ENCODE results near the gene G6PC1.
"Not testable (repeated sequence)": the region's sequence is repeated elsewhere in the genome, so short reads cannot be mapped to it uniquely, and the experiment has no call there.

Gene G6PC1

GRCh38 chr17:42901535-42902229 lies 1.1 kb downstream of the G6PC1 start:
- no peak for DNase-seq

DNA sequence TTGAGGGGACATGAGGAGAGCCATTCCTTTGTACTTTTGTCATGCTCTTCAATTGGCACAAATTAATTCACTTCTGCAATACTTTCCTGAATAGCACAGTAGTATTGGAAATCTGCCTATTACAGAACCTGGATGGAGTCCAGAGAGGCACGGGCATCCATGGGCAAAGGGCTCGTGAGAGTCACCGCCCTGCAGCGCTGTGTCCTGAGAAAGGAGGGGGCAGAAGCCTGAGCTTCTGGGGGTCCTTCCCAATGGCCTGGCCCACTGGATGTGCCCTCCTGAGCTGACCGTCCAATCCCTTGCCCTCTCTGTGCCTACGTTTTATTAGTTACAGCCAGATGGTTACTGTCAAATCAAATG lies 3.5 kb downstream of the G6PC1 start:
- no peak for DNase-seq

GRCh38 chr17:42906772-42907446 lies 6.3 kb downstream of the G6PC1 start:
- DNase-seq: no peak

DNA sequence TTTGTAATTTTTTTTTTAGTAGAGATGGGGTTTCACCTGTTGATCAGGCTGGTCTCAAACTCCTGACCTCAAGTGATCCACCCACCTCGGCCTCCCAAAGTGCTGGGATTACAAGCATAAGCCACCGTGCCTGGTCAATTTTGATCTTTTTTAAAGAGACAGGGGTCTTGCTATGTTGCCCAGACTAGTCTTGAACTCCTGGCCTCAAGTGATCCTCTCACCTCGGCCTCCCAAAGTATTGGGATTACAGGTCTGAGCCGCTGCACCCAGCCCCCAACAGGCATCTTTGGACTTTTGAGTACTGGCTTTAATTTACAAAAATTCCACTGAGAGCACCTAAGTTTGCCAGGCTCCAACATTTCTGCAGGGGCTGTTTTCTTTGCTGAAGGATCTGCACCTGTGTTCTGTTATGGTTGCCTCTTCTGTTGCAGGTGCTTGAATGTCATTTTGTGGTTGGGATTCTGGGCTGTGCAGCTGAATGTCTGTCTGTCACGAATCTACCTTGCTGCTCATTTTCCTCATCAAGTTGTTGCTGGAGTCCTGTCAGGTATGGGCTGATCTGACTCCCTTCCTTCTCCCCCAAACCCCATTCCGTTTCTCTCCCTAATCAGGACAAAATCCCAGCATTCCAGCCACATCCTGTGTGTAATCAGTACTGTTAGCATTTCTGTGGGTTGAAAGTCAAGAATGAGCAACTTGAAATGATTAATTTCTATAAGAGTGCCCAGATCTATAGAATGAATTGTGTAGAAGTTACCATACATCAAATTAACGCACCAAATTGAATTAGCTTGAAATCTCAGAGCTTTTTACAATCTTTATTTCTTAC lies 8.5 kb downstream of the G6PC1 start:
- no peak for DNase-seq

DNA sequence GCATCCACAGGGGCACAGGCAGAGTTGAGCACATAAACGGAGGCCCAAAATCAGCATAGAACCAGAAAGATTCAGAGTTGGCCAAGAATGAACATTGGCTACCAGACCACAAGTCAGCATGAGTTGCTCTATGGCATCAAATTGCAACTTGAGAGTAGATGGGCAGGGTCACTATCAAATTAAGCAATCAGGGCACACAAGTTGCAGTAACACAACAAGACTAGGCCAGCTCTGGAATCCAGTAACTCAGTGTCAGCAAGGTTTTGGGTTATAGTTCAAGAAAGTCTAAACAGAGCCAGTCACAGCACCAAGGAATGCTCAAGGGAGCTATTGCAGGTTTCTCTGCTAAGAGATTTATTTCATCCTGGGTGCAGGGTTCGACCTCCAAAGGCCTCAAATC lies 12.9 kb downstream of the G6PC1 start:
- DNase-seq: no peak

DNA sequence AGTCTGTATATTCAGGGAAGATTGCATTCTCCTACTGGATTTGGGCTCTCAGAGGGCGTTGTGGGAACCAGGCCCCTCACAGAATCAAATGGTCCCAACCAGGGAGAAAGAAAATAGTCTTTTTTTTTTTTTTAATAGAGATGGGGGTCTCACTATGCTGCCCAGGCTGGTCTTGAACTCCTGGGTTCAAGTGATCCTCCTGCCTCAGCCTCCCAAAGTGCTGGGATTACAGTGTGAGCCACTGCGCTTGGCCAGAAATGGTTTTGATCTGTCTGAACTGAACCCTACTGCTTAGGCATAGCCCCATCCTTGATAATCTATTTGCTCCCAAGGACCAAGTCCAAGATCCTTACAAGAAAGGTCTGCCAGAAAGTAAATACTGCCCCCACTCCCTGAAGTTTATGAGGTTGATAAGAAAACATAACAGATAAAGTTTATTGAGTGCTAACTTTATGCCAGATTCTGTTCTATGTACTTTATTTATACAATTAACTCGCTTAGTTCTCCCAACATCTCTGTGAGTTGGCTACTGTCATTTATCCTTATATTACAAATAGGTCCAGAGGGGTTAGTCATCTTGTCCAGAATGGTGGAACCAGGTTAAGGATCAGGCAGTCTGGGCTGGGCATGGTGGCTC lies 13.5 kb downstream of the G6PC1 start:
- no peak for DNase-seq

DNA sequence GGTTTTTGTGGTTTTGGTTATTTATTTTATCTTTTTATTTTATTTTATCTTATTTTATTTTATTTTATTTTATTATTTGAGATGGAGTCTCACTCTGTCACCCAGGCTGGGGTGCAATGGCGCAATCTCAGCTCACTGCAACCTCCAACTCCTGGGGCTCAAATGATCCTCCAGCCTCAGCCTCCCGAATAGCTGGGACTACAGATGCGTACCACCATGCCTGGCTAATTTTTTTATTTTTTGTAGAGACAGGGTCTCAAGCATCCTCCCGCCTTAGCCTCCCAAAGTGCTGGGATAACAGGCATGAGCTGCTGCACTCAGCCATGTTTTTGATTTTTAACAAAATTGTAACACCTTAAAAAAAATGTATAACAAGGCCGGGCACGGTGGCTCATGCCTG lies 14.7 kb downstream of the G6PC1 start:
- not testable (repeated sequence) for DNase-seq

DNA sequence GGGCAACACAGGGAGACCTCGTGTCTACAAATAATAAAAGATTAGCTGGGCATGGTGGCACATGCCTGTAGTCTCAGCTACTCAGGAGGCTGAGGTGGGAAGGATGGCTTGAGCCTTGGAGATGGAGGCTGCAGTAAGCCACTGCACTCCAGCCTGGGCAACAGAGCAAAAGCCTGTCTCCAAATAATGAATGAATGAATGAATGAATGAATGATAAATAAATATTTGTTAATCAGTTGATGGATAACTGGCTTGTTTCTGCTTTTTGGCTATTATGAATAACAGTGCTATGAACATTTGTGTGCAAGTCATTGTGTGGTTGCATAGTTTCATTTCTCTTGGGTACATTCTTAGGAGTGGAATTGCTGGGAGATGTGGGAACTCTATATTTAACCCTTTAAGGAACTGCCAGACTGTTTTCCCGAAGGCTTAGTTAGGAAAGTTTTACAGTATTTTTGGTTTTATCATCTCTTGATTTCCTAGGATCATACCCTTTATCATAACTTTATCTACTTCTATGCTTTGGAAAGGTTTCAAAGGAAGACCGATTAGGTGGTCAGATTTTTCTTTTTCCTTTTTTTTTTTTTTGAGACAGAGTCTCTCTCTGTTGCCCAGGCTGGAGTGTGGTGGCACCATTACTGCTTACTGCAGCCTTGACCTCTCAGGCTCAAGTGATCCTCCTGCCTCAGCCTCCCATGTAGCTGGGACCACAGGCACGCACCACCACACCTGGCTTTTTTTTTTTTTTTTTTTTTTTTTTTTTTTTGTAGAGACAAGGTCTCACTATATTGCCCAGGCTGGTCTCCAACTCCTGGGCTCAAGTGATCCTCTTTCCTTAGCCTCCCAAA lies 16.0 kb downstream of the G6PC1 start:
- not testable (repeated sequence) for DNase-seq

GRCh38 chr17:42917236-42917603 lies 16.6 kb downstream of the G6PC1 start:
- no peak for DNase-seq

GRCh38 chr17:42918902-42919521 lies 18.4 kb downstream of the G6PC1 start:
- no peak for DNase-seq

DNA sequence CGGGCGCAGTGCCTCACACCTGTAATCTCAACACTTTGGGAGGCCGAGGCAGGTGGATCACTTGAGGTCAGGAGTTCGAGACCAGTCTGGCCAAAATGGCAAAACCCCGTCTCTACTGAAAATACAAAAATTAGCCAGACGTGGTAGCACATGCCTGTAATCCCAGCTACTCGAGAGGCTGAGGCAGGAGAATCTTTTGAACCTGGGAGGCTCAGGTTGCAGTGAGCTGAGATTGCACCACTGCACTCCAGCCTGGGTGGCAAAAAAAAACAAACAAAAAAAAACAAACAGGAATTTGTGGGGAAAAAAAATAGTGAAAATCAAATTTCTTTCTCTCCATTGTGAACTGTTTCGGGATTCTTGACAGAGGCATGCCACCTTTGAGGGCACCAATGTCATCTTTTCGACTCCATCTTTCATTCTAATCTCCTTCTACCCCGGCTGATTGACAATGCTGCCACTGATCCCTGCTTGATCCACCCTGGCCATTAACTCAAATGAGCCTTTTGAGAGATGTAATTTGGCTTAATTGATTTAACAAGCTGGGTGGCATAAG lies 19.0 kb downstream of the G6PC1 start:
- not testable (repeated sequence) for DNase-seq

DNA sequence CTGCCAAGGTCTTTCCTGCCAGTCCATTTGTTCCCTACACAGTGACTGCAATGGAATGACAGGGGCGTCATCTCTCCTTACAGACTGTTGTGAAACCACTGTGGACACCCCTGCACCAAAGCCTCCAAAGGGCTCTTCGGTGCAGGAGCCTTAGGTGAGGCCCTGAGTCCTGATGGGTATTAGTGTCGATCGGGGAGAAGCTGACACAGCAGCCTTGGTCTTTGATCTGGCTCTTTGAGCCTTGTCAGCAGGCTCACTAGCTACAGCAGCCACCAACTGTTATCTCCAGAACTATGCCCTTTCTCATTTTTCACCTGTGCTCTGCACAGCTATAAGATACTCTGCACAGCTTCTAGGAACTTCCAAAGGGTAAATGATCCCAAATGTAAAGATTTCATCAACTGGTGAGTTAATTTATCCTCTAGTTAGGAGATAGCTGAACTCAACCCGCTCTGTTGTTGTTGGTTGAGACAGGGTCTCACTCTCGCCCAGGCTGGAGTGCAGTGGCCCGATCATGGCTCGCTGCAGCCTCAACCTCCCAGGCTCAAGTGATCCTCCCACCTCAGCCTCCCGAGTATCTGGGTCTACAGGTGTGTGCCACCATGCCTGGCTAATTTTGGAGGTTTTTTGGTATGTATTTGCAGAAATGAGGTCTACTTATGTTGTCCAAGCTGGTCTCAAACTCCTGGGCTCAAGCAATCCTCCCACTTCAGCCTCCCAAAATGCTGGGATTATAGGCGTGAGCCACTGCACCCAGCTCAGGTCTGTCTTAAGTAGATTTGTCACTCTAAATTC lies 19.7 kb downstream of the G6PC1 start:
- no peak for DNase-seq

DNA sequence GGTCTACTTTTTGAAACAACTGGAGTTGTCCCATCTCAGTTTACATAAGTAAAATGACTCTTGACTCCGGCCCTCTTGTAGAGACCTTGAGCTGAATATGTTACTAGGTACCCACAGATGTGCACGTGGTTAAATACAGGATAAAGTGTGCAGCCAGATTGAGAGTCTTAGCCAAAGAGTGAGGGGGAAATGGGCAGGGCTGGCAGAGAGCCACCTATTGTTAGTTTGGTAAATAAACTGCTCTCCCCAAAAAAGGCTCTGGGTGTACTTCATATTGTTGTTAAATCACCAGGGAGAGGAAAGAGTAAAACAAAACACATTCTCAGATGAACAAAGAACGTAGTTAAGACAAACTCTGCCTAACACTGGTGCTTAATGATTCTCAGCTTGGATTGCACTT lies 20.3 kb downstream of the G6PC1 start:
- DNase-seq: no peak

GRCh38 chr17:42922294-42922693 lies 21.7 kb downstream of the G6PC1 start:
- no peak for DNase-seq

DNA sequence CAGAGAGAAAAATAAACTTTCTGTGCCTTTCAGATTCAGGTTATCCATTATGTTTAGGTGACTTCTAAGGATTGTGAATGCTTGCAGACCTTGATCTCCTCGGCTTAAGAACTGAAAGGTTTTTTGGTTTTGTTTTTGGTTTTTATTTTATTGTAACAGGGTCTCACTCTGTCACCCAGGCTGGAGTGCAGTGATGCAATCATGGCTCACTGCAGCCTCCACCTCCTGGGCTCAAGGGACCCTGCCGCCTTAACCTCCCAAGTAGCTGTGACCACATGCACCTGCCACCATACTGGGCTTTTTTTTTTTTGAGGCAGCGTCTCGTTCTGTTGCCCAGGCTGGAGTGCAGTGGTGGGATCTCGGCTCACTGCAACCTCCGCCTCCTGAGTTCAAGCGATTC lies 22.9 kb downstream of the G6PC1 start:
- DNase-seq: not testable (repeated sequence)

- DNase-seq: no peak
These were observed 24.3 kb downstream of the G6PC1 start for GRCh38 chr17:42924891-42925290.

DNA sequence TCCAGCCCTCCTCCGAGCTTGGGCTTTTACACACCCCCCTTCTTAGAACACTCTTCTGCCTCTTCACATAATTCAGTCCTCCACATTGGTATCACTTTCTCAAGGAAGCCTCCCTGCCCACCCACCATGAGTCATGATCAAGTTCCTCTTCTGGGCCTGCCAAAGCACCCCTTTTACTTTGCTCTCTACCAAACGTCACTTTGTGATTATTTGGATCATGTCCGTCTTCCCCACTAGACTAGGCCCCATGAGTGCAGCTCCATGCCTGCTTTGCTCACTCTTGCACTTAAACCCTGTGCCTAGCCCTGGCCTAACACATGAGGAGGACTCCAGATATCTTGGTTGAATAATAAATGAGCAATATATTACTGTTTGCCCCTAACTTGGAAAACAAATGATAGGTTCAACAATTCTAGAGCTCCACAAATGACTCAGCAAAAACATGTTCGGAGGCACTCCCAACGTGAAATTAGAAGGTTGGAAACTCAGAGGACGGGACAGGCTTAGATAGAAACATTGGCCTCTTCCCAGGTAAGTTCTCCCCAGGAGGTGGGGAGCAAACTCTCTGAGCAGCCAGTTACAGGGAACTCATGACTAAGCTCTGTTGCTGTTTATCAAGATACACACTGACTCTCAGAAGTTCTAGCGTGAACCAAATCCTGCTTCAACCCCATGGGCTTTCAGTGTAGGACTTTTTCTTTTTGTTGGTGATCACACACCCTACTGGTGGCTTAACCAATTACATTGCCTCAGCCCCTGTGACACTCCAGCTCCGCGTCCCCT lies 28.3 kb downstream of the G6PC1 start:
- DNase-seq: peak in 4 of 56 donors; percentile 0 to 4 (median 1)

DNA sequence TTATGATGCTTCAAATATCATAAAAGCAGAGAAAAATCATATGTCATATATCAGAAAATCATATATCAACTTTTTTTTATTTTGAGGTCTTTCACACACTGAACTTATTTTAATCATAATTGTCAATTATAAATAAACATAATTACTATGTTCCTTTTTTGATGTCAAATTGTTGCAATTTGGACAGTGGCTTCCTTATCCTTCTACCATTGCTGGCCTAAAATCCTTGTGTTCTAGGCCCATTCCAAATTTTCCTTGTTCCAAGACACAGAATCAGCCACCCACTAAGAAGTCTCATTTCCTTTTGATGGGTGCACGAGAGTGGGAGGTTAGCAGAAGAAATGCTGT lies 28.9 kb downstream of the G6PC1 start:
- DNase-seq: no peak

Measured in nucleus accumbens (tissue), 56 donors.